Adrenal gland (tissue), 12 donors: Measurements from ENCODE around the gene MRPS25. TPM values are rescaled to one million over a fixed set of nuclear protein-coding genes. Genes with fewer than 3 reads are reported as not detected.

ENCODE experiments used
- DNase-seq, 7 donors: peaks; one replicate each; pipeline ENCODE4 v3.0.0-alpha.2; 2019 to 2020
- H3K27ac ChIP-seq, 5 donors: fragments of 200-600 bp; sonication (generic) in 4 of 5; 1 replicate in 3 of 5; 2 replicates in 2 of 5; pipeline versions ENCODE4 v1.5.1 to v1.8.0; 2016 to 2020; ENCODE audit warnings: mild to moderate bottlenecking in 1 of 5
- H3K27me3 ChIP-seq: fragments of 200-600 bp; 2 replicates; pipeline ENCODE4 v1.8.0; 2021
- H3K36me3 ChIP-seq, 2 donors: fragments of 200-600 bp; replicated peaks in 1 of 2; 1 replicate in 1 of 2; 2 replicates in 1 of 2; pipeline versions ENCODE4 v1.5.1 to v1.8.0; 2018 to 2022
- H3K4me1 ChIP-seq, 2 donors: fragments of 200-600 bp; replicated peaks in 1 of 2; 1 replicate in 1 of 2; 2 replicates in 1 of 2; pipeline versions ENCODE4 v1.5.1 to v1.8.0; 2018 to 2021
- H3K4me3 ChIP-seq, 4 donors: fragments of 200-600 bp; sonication (generic) in 3 of 4; one replicate each; pipeline ENCODE4 v1.5.1; 2016 to 2018
- H3K9me3 ChIP-seq, 3 donors: fragments of 200-600 bp; sonication (generic) in 1 of 3; replicated peaks in 1 of 3; 1 replicate in 2 of 3; 2 replicates in 1 of 3; pipeline versions ENCODE4 v1.5.1 to v1.8.0; 2016 to 2021
- CTCF ChIP-seq, 6 experiments: fragments of 450-650 bp in 4 of 6; fragments of 200-600 bp in 2 of 6; sonication (generic) in 1 of 6; IDR thresholded peaks; 1 replicate in 5 of 6; 2 replicates in 1 of 6; pipeline versions ENCODE4 v1.5.1 to v1.8.0; 2016 to 2021; ENCODE audit warnings: antibody characterized with exemption in 6 of 6, mild to moderate bottlenecking in 2 of 6, moderate library complexity in 1 of 6
- POLR2A ChIP-seq, 2 donors: fragments of 450-650 bp; IDR thresholded peaks; one replicate each; pipeline ENCODE4 v1.6.1; 2017; ENCODE audit warnings: antibody characterized with exemption in 2 of 2, mild to moderate bottlenecking in 2 of 2, moderate library complexity in 1 of 2
- WGBS, 4 donors: extraction: QIAGEN DNeasy Blood & Tissue Kit in 2 of 4; methylation state at CpG; one replicate each; pipeline versions ENCODE4 v1.1.5 to v1.1.7; 2013 to 2017; 5-methylcytosine and 5-hydroxymethylcytosine counted together
- intact Hi-C, 2 donors: fragments of 100-400 bp; cut with DNase I; formaldehyde crosslinking; loops; one replicate each; pipeline versions ENCODE4 v1.14.1 to v1.15.0; 2022 to 2023
- polyA plus RNA-seq, 3 donors: library from polyadenylated mRNA; stranded (reverse); fragments of 200-250 nt in 2 of 3; fragments of 350-450 nt in 1 of 3; fragmentation: Illumina TruSeq in 1 of 3; extraction: RNeasy Lipid Tissue Mini Kit (QIAGEN cat#74804) in 1 of 3; gene quantifications; one replicate each; pipeline ENCODE4 v1.2.3, GENCODE V29; 2013 to 2014
- total RNA-seq, 9 donors: library from RNA; depleted of rRNA in 4 of 9; stranded (reverse); fragments of >200 nt in 4 of 9; fragments of 120-200 nt in 1 of 9; fragmentation: NEBNext Ultra II Directional in 1 of 9; extraction: Animal tissue kit (Norgen Biotek cat#: 25700) in 1 of 9; gene quantifications; one replicate each; pipeline versions ENCODE4 v1.1.0 to v1.2.4, GENCODE V29; 2013 to 2023
- donor health status: healthy with polysubstance abuse.
- donor health status: Bipolar disorder and iron deficiency.
- donor health status: DM: yes; HTN: yes; CAD: no.
- donor health status: DM: no; HTN: no; CAD: no.
- donor health status: DM: no; HTN: no; CAD: no.
- donor health status: DM: yes; HTN: yes; CAD: no.

Gene MRPS25
- total and polyA plus RNA-seq, 12 donors, result 12.9 to 145 (median 46.0) TPM

GRCh38 chr3:15049584-15049983, 15.5 kb downstream of the MRPS25 start:
- Histone ChIP-seq H3K4me3 (no peak overlapping the region), H3K36me3 (peaks cover 0 to 61% of the 10 kb centered on the region in 2 donors), H3K9me3 (no peaks in the 10 kb centered on the region), H3K27me3 (no peaks in the 10 kb centered on the region), H3K4me1 (no peaks in the 10 kb centered on the region), H3K27ac (no peak overlapping the region)
- 91 to 95% (median 93%) methylated on average over 2 of the region's 2 CpGs for WGBS, 4 donors
- DNase-seq, result no peak
- TF ChIP-seq POLR2A (IDR thresholded peaks at IDR 0.05) (no peak), CTCF (IDR thresholded peaks at IDR 0.05) (no peak)
- intact Hi-C loops, result no loop called here

- intact Hi-C loops, result no loop called here
- no peak overlapping the region for H3K4me3 ChIP-seq
- no peak overlapping the region for H3K27ac ChIP-seq
- TF ChIP-seq CTCF (IDR thresholded peaks at IDR 0.05) (no peak), POLR2A (IDR thresholded peaks at IDR 0.05) (no peak)
- no peaks in the 10 kb centered on the region for H3K27me3 ChIP-seq
- peaks cover 0 to 83% of the 10 kb centered on the region in 2 donors for H3K36me3 ChIP-seq
- H3K4me1 ChIP-seq, result peaks cover 0 to 7% of the 10 kb centered on the region in 2 donors
- no peaks in the 10 kb centered on the region for H3K9me3 ChIP-seq
- DNase-seq, result no peak
- WGBS, 4 donors, result 81 to 100% (median 88%) methylated on average over 1 of the region's 1 CpG
Observed at GRCh38 chr3:15045667-15046066, 19.4 kb downstream of the MRPS25 start.

- Histone ChIP-seq H3K4me3 (no peak overlapping the region), H3K27ac (no peak overlapping the region), H3K27me3 (no peaks in the 10 kb centered on the region), H3K36me3 (peaks cover 0 to 83% of the 10 kb centered on the region in 2 donors), H3K4me1 (peaks cover 4 to 16% of the 10 kb centered on the region in 2 donors), H3K9me3 (no peaks in the 10 kb centered on the region)
- intact Hi-C loops, result no loop called here
- TF ChIP-seq POLR2A (IDR thresholded peaks at IDR 0.05) (no peak), CTCF (IDR thresholded peaks at IDR 0.05) (no peak)
- no peak for DNase-seq
- 70 to 85% (median 81%) methylated on average over 6 to 7 of the region's 7 CpGs for WGBS, 4 donors
Observed at GRCh38 chr3:15044326-15044725, 20.8 kb downstream of the MRPS25 start.

- TF ChIP-seq POLR2A (IDR thresholded peaks at IDR 0.05) (no peak), CTCF (IDR thresholded peaks at IDR 0.05) (no peak)
- peaks cover 4 to 16% of the 10 kb centered on the region in 2 donors for H3K4me1 ChIP-seq
- WGBS, 4 donors, result 86 to 90% (median 88%) methylated on average over 10 to 11 of the region's 11 CpGs
- no peaks in the 10 kb centered on the region for H3K9me3 ChIP-seq
- no peaks in the 10 kb centered on the region for H3K27me3 ChIP-seq
- peaks cover 0 to 83% of the 10 kb centered on the region in 2 donors for H3K36me3 ChIP-seq
- no peak overlapping the region for H3K4me3 ChIP-seq
- intact Hi-C loops, result no loop called here
- no peak overlapping the region for H3K27ac ChIP-seq
- DNase-seq, result no peak
Observed at GRCh38 chr3:15043408-15044171, 21.5 kb downstream of the MRPS25 start.
